GM18951 (cell line): ENCODE measurements around the gene NAT9.

ENCODE experiments used
- POLR2A ChIP-seq: IDR thresholded peaks from 4 replicates; pipeline ENCODE4 v1.6.1; 2011; ENCODE audit warnings: mild to moderate bottlenecking; ENCODE audit not compliant: insufficient read length, insufficient read depth; ENCODE audit errors: extremely low read depth
- in situ Hi-C: fragments of 300-500 bp; cut with MboI; formaldehyde crosslinking; loops from one replicate; pipeline ENCODE4 v1.12.0; 2022; ENCODE audit warnings: low sequenced_read_pairs, mixed read lengths, inconsistent platforms; ENCODE audit not compliant: unreplicated experiment

Gene NAT9

DNA sequence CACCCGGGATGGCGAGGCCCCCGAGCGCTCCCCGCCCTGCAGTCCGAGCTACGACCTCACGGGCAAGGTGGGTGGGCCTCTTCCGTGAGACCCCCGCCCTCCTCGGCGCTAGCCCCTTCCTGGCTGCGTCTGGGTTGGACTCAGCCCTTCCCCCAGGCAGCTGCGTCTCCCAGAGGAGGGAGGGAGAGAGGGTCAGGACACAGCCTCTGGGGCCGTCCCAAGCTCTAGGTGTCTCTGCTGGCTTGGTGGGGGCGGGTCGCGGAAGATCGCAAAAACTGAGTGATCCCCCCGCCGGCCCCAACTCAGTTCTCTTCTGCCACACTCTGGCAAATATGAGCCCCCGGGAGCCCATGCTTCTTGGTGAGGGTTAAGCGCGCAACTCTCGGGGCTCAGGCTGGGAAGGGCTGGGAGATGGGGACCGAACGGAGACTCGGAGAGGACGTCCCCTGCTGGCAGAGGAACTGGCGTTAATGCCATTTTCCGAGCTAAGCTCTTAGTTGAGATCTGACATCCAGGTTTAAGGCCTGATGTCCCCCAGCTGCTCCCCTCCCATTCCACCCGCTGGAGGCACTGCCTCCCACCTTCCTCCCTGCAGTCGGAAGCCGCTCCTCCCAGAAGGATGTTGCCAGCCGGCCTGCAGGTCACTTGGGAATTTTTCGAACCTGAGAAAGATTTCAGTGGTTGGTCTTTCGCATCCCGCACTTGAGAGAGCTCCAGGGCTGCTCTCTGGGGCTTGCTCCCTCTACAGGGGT, 38.7 kb downstream of the NAT9 start:
- in situ Hi-C loops = loop anchor here (10.0 kb wide), 1 partner anchor 83 kb away; no protein-coding TSS in a partner anchor
- TF ChIP-seq POLR2A = no peak

GRCh38 chr17:74736513-74737298, 39.4 kb downstream of the NAT9 start, which contains the start of gene RAB37:
Gene RAB37 (plus strand): TSS chr17:74737256. CDS start chr17:74737273, 17 bp downstream.
- in situ Hi-C loops = loop anchor here (10.0 kb wide), 1 partner anchor 82 kb away; no protein-coding TSS in a partner anchor
- no peak for TF ChIP-seq POLR2A

DNA sequence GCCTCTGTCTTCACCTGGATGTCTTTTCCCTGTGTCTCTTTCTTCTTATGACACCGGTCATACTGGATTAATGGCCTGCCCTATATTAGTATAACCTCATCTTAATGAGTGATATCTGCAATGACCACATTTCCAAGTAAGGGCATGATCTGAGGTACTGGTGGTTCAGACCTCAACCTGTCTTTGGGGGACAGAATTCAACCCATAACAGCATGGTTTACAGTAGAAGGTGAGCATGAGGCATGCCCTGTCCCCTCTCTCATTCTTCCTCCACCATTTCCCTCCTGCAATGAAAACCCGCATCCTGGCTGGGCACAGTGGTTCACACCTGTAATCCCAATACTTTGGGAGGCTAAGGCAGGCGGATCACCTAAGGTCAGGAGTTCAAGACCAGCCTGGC, 41.9 kb downstream of the NAT9 start:
- in situ Hi-C loops = loop anchor here (10.0 kb wide), 1 partner anchor 79 kb away; no protein-coding TSS in a partner anchor
- no peak for TF ChIP-seq POLR2A

GRCh38 chr17:74733365-74734122, 42.6 kb downstream of the NAT9 start:
- in situ Hi-C loops = loop anchor here (10.0 kb wide), 1 partner anchor 79 kb away; no protein-coding TSS in a partner anchor
- no peak for TF ChIP-seq POLR2A

GRCh38 chr17:74732042-74732867, 43.9 kb downstream of the NAT9 start:
- no peak for TF ChIP-seq POLR2A
- in situ Hi-C loops = loop anchor here (10.0 kb wide), 1 partner anchor 77 kb away; no protein-coding TSS in a partner anchor

GRCh38 chr17:74731347-74731605, 44.9 kb downstream of the NAT9 start:
- in situ Hi-C loops = loop anchor here (10.0 kb wide), 1 partner anchor 76 kb away; no protein-coding TSS in a partner anchor

GRCh38 chr17:74730491-74731346, 45.4 kb downstream of the NAT9 start:
- in situ Hi-C loops = loop anchor here (10.0 kb wide), 1 partner anchor 76 kb away; no protein-coding TSS in a partner anchor
- TF ChIP-seq POLR2A = no peak

More at GRCh38 chr17:74731347-74731605, 44.9 kb downstream of the NAT9 start:
- no peak for TF ChIP-seq POLR2A

- no peak for TF ChIP-seq POLR2A
- in situ Hi-C loops = loop anchor here (10.0 kb wide), 1 partner anchor 75 kb away; no protein-coding TSS in a partner anchor
Observed at GRCh38 chr17:74729866-74730265, 46.3 kb downstream of the NAT9 start.

DNA sequence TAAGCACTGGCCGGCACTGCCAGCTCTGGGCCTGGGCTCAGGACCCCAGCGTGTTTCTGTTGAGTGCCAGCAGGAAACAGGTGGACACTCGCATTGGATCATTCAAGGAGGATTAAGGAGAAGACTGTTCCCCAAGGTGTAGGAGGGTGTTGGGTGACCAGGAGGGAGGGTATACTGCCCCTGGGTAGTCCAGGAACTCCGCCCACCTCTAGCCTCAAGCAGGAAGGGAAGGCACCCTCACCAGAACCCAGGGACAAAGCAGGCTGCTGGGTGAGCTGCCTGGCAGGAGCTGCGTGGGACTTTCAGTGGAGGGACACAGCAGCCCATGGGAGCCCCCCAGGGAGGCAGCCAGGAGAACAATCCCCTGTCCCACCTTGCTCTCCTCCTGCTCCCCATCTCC, 46.8 kb downstream of the NAT9 start:
- in situ Hi-C loops = no loop called here
- TF ChIP-seq POLR2A = no peak

GRCh38 chr17:74728702-74729075, 47.5 kb downstream of the NAT9 start:
- in situ Hi-C loops = no loop called here
- TF ChIP-seq POLR2A = no peak

DNA sequence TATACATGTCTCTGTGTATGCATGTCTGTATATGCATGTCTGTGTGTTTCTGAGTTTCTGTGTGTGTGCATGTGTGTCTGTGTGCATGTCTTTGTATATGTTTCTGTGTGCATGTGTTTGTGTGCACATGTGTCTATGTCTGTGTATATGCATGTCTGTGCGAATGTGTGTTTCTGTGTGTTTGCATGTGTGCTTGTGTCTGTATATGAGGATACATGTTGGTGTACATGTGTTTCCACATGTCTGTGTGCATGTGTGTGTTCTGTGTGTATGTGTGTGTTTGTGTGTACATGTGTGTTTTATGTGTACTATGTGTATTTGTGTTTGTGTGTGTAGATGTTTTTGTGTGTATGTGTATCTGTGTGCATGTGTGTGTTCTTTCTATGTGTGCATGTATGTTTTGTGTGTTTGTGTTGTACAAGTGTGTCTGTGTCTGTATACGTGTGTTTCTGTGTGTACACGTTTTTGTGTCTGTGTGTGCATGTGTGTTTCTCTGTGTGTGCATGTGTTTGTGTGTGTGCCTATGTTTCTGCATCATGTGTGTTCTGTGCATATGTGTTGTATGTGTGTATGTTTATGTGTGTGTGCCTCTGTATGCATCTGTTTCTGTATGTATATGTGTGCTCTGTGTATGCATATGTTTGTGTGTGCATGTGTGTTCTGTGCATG, 48.0 kb downstream of the NAT9 start:
- TF ChIP-seq POLR2A = no peak
- in situ Hi-C loops = no loop called here

GRCh38 chr17:74725111-74725510, 51.0 kb downstream of the NAT9 start:
- no peak for TF ChIP-seq POLR2A
- in situ Hi-C loops = no loop called here
